ENCODE data around the gene WNT7B. TPM values are rescaled to one million over a fixed set of nuclear protein-coding genes. Genes with fewer than 3 reads are reported as not detected.

The WNT7B gene
- total and polyA plus RNA-seq, 2 of the 8 experiments (the other 6 are each of a cell fraction or from before 2014, with no cell fraction given) = 0.14 to 0.24 TPM

DNA sequence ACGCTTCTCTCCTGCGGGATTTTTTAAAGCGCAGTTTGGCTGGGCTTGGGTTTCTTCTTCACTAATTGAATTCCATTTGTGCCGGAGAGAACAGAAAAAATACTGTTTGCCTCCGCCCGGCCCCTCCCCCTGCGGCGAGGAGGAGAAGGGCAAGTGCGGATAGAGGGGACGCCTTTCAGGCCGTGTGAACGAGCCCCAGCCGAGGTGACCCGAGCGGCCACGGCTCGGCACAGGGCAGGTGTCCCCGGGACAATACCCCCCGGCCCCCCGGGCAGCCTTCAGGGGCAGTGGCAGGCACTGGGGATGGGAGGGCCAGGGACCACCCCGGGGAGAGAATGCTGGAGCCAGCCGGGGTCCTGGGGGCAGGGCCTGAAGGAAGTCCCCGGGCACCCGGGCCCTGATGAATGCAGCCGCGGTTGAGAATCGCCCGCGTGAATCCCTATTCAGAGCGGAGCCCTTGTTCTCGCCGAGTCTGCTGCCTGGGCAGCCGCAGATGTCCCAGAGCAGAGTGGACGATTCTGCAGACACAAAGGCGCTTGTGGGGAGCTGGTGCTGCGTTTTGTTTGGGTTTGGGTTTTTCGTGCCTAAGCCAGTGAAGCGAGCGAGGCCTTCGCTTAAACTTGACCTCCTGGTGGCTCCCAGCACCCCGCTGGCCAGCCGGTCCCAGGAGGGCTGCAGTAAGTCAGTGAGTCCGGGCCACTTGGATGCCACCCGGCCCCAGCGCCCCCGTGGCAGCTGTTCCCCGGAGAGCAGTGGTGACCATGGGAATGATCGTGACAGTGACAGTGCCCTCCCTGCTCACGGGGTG lies 96.0 kb downstream of the WNT7B start:
- ChIA-PET POLR2A (ENCODE audit: partially characterized antibody) (no interaction called here), CTCF (ENCODE audit: partially characterized antibody) (interaction anchor here (0.5 to 1.2 kb wide), 3 partner anchors 13 to 161 kb away, joined by 3 to 5 read pairs (median 4); no protein-coding TSS in a partner anchor)
- Histone ChIP-seq H3K9ac (replicated peaks in 1 of 4; ENCODE audit: extremely low read depth in 1 of 4, low read depth in 3 of 4, low read length in 3 of 4) (no peak overlapping the region), H2BK12ac (ENCODE audit: low read depth, low read length) (no peak overlapping the region), H3K4me3 (ENCODE audit: extremely low read depth in 1 of 4, insufficient read depth in 2 of 4, low read depth in 3 of 4, low read length in 4 of 4) (peak overlapping the region in 3 of 4 experiments; percentile 4 to 57 (median 5); a peak in 5 of 8 replicates), H3K4ac (replicated peaks; ENCODE audit: insufficient read length, low read depth, low read length) (no peak overlapping the region), H3K23me2 (ENCODE audit: low read depth, low read length) (no peaks in the 10 kb centered on the region; the same call in 1 of the 2 replicates), H2AK5ac (ENCODE audit: low read depth, low read length) (no peak overlapping the region), H3K23ac (ENCODE audit: insufficient read length) (no peak overlapping the region), H2AFZ (ENCODE audit: low read length) (no peak overlapping the region), H3K9me3 (ENCODE audit: insufficient read depth in 2 of 2, low read depth in 1 of 2, low read length in 1 of 2) (no peaks in the 10 kb centered on the region), H3K27ac (ENCODE audit: low read depth, low read length) (no peak overlapping the region), H2BK20ac (ENCODE audit: low read length) (no peak overlapping the region), H4K8ac (ENCODE audit: extremely low read depth, insufficient read depth, low read length) (no peak overlapping the region), H3K27me3 (replicated peaks in 1 of 4; ENCODE audit: control insufficient read depth in 3 of 4, extremely low read depth in 1 of 4, insufficient read depth in 3 of 4, low read length in 3 of 4) (peaks cover 0 to 50% (median 30%) of the 10 kb centered on the region in 4 experiments; a peak in 6 of 7 replicates), H4K5ac (ENCODE audit: insufficient read length, low read depth, low read length) (no peak overlapping the region), H2BK120ac (replicated peaks; ENCODE audit: low read depth, low read length) (no peak overlapping the region), H3K18ac (ENCODE audit: extremely low read depth, low read length) (no peak overlapping the region; the same call in 1 of the 2 replicates), H2BK5ac (ENCODE audit: low read depth, low read length) (no peak overlapping the region), H2BK15ac (ENCODE audit: low read length) (no peak overlapping the region), H3K4me2 (ENCODE audit: insufficient read depth in 1 of 2, low read depth in 2 of 2, low read length in 2 of 2) (peak overlapping the region; percentile 16 to 70; a peak in 3 of 4 replicates), H3K14ac (ENCODE audit: insufficient read length) (no peak overlapping the region), H4K20me1 (replicated peaks in 1 of 2; ENCODE audit: control insufficient read depth in 1 of 2, insufficient read depth in 2 of 2, low read length in 2 of 2) (peaks cover 2 to 7% of the 10 kb centered on the region in 2 experiments), H3K4me1 (replicated peaks in 1 of 4; ENCODE audit: control insufficient read depth in 3 of 4, insufficient read depth in 4 of 4, low read length in 3 of 4) (peaks cover 0 to 28% (median 22%) of the 10 kb centered on the region in 4 experiments; a peak in 6 of 7 replicates), H3K79me1 (ENCODE audit: low read depth, low read length) (no peaks in the 10 kb centered on the region), H3K79me2 (ENCODE audit: control insufficient read depth in 1 of 2, insufficient read depth in 2 of 2, low read length in 2 of 2) (no peaks in the 10 kb centered on the region), H4K91ac (replicated peaks; ENCODE audit: insufficient read length, low read length) (no peak overlapping the region), H3K56ac (replicated peaks; ENCODE audit: insufficient read length, low read depth, low read length) (no peak overlapping the region), H3K36me3 (ENCODE audit: control insufficient read depth in 2 of 4, insufficient read depth in 4 of 4, low read length in 3 of 4) (no peaks in the 10 kb centered on the region)
- FAIRE-seq (no peak), DNase-seq (ENCODE audit: low read depth in 1 of 2, low spot score in 2 of 2) (no peak)
- TF ChIP-seq, protein P1, sequence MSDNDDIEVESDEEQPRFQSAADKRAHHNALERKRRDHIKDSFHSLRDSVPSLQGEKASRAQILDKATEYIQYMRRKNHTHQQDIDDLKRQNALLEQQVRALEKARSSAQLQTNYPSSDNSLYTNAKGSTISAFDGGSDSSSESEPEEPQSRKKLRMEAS (IDR thresholded peaks at IDR 0.05) = no peak
- WGBS, 2 experiments (ENCODE audit: extremely low coverage in 1 of 2, insufficient coverage in 1 of 2, insufficient read length in 1 of 2, insufficient replicate concordance in 2 of 2, low coverage in 1 of 2, low lambda C conversion rate in 2 of 2, missing lambda C conversion rate in 1 of 2) = 28% methylated on average over 35 of the region's 49 CpGs; no CpG with 5 or more reads in 1 of the 2 experiments
